Measurements from ENCODE around the gene MARCHF2.

MARCHF2 gene

DNA sequence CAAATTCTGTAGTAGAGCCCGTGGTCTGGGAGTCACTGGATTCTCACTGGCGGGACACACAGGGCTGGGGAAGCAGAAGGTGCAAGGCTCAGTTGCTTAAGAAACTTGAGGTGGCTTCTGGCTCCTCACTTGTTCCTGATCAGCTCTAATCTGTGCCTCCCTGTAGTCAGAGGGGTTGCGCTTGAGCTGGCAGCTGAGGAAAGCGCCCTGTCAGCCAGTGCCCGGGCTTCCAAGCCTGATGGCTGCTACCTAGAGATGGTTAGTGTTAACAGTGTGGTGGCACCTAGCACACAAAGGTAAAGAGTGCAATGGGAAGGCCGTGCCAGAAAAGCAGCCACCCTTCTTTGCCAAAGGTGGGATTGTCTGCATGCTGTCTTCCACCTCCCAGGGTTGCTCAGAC, 40.5 kb downstream of the MARCHF2 start:
- DNase-seq (ENCODE audit: low read depth) = no peak

GRCh38 chr19:8454218-8454617, 41.1 kb downstream of the MARCHF2 start:
- DNase-seq (ENCODE audit: low read depth) = no peak

GRCh38 chr19:8455018-8455417, 41.9 kb downstream of the MARCHF2 start:
- DNase-seq (ENCODE audit: low read depth) = no peak

- no peak for DNase-seq (ENCODE audit: low read depth)
These were observed 43.0 kb downstream of the MARCHF2 start for GRCh38 chr19:8456064-8456463.

DNA sequence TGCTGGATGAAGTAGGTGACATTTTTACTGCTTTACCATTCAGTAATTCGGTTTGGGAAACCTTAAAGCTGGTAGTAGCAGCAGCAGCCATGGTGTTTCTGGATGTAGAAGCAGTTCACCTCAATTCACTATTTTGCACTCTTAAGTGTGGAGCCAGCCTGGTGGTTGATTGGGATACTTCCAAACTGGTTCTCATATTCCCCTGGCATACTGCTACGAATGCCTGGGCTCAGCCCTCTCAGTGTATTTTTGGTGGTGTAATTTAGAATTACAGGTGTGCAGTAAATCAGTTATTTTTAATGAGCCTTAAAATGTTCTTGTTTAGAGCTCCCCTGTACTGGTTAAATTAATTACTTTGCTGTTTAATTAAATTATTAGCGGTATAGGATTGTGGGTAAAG, 44.1 kb downstream of the MARCHF2 start:
- DNase-seq (ENCODE audit: low read depth) = no peak

DNA sequence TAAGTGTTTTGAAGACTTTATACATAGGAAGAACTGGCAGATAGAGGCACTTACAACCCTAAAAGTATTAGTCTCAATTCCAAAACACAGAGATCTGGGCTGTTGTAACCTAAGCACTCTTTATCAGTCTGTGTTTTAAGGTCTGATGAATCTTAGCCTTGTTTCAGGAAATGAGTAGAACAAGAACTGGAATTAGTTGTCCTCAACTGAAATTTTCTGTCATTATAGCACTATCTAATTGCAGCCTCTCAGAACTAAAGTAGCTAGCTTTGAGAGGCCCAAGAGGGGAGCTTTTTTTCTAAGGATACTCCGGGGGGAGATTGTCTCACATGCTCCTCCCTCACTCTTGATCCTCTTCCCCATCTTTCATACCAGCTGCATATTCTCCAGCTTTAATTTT, 44.7 kb downstream of the MARCHF2 start:
- DNase-seq (ENCODE audit: low read depth) = no peak

DNA sequence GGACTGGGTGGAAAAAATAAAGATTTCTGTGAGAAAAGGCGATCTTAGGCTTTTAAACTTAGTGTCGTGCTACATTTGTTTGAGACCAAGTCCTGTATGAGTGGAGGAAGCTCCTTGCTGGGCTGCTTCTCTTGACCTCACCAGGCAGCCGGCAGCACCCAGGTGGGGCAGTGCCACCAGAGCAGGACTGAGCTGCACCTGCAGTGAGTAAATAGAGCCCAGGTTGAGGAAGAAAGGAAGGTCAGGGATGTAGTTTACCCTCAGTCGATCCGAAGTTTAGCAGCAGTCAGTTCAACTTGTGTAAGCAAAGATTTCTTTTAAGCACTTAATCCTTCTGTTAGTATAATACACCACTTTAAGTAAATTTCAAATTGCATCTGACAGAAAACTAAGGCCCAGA, 45.3 kb downstream of the MARCHF2 start:
- no peak for DNase-seq (ENCODE audit: low read depth)

- DNase-seq (ENCODE audit: low read depth) = no peak
These were observed 46.0 kb downstream of the MARCHF2 start for GRCh38 chr19:8459095-8459494.

DNA sequence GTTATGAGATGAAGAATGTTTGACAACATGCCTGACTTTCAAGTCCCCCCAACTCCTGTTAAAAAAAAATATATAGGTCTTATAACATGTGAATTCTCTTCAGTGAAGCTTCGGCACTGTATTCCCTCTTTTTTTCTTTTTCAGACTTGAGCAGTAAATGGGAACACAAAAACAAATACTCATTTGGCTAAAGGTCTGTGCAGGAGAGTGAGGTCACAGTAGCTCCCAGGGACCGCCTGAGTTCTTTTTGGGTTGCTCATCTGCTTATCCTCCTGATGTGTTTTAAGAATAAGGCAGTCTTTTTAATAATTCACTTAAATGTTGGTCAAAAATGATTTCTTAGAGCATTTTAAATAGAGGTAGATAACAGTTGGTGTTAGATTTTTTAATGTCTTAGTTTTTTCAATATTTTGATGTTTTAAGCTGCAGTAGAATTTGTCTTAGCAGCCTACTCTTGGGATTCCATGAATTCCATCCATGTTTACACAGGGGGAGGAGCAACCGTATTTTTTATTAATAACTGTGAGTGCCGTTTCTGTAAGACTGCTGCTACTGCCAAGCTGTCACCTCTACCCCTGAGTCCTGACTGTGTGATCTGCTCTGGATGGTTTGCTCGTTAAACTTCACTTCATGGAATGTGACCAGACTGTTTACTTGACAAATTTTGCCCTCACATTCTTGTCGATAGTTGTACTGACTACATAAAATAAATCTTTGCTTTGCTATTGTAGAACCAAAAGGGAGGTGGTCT, 46.6 kb downstream of the MARCHF2 start:
- no peak for DNase-seq (ENCODE audit: low read depth)

DNA sequence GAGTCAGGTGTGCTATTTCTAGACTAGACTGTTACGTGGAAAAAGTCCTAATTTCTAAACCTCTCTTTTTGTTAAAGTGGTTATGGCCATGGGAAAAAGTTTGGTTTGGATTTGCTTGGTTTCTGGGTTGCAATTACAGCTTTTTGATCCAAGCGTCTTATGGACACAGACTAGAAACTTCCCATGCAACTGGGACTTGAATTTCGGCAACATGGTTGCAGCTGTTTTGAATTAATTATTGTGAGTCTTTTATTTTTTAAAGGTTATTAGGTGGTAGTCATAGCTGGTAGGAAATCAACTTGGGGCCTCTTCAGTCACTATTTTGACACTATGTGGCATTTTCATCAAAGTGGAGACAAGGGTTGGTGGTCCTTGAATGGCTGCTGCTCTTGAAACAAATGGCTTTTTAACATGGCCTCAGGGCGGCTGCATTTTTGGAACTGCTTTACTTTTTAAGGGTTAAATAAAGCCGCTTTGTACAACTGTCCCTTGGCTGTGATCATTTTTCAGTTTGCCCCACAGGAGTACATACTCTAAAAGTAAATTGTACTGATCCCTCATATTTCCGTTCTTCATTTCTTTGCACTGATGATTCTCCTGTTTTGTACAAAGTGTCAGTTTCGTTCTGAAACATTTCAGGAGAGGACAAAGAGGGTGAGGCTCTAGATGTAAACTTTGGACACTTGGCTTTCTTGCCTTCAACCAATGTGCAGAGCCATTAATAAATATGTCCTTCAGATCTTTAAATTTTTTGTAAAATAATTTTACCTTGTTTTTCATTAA, 47.6 kb downstream of the MARCHF2 start:
- no peak for DNase-seq (ENCODE audit: low read depth)

GRCh38 chr19:8461376-8461775, 48.3 kb downstream of the MARCHF2 start:
- DNase-seq (ENCODE audit: low read depth) = no peak

DNA sequence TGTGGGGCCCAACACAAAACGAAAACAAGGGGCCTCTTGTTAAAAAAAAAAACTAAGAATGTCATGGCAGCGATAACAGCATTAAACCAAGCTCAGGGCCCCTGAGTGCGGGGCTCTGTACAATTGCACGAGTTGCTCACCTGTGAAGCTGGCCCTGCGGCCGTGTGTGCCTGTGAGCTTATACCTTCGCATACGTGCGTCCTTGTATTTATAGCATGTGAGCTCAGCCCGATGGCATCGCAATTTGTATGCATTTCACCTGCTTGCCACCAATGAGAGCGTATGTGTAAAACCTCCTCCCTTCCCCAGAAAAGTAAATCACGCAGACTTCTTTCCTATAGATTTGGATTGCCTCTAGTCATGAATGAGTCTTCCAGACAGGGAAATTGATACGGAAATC, 48.8 kb downstream of the MARCHF2 start:
- DNase-seq (ENCODE audit: low read depth) = no peak

DNA sequence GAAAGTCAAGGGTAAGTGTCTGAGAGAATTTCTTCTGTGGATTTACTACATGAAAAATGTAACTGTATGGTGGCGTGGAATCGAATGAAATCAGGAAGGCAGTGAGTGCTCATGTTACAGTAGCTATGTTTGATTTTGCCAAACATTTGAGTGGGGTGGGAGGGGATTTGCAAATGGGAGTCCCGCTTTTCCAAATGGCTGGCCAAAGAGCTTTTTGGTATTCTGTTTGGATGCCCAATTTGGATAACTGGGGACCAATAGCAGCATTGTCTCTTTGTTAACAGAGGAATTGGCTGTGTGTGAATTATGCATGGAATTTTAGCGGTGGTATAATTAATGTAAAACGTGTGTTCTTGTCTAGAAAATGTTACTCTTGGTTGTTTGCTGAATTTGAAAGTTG, 49.5 kb downstream of the MARCHF2 start:
- no peak for DNase-seq (ENCODE audit: low read depth)

GRCh38 chr19:8463365-8463764, 50.3 kb downstream of the MARCHF2 start:
- no peak for DNase-seq (ENCODE audit: low read depth)

GRCh38 chr19:8466018-8466417, 52.9 kb downstream of the MARCHF2 start:
- DNase-seq (ENCODE audit: low read depth) = no peak

DNA sequence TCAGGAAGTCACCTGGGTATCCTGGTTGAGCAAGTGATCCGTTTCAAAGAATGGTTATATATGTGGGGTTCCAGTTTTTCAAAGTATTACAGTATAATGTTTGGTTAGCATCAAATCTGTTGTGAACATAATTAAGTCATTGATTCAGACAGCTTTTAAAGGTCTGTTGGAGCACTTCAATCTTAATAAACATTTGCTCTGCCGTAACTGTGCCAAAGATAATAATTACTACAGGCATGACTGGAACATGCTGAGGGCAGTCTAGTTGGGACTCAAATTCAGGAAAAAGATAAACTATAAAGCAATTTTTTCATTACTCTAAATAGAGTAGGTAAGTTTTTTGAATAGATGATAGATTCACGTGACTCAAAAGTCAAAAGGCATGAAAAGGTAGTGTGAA, 55.0 kb downstream of the MARCHF2 start:
- no peak for DNase-seq (ENCODE audit: low read depth)

DNA sequence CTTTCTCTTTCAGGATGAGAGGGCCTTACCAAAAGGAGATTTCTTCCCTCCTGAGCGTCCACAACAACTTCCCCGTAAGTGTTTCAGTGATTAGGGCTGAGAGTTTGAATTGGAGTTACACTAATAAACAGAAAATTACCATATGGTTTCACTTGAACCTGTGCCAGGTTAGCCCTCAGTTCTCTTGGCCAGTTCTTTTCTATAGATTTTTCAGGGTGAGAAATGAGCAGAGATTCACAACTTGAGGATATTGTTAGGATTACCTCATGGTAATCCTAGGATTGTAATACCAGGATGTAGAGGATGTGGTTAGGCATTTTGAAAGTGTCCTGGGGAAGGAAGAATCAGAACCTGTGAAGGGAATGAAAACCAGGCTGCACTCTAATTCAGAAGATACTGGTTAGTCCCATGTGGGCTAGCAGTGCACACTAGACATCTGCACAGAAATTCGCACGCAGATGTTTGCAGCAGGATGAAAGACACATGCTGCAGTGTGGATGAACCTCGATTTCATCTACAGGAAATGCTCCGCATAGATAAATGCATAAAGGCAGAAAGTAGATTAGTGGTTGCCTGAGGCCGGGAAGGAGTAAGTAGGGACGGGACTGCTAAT, 55.8 kb downstream of the MARCHF2 start:
- no peak for DNase-seq (ENCODE audit: low read depth)

GRCh38 chr19:8469613-8470368, 56.7 kb downstream of the MARCHF2 start:
- no peak for DNase-seq (ENCODE audit: low read depth)

GRCh38 chr19:8473648-8474476, 60.8 kb downstream of the MARCHF2 start:
- DNase-seq (ENCODE audit: low read depth) = no peak

DNA sequence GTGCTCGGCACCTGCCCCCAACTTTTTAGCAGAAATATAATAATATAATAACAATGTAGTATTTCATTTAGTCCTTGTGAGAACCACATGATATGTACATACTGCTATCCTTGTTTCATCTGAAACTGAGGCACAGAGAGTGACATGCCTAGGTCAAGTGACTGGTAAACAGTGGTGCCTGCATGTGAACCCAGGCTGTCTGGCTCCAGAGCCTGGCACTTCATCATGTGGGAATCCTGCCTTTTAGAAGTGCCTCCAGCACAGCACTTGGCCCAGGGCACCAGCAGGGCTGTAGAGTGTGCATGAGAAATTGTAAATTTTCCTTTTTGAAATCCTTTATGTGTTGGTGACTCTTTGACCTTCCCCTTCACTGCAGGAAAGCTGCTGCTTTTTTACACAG, 61.9 kb downstream of the MARCHF2 start:
- no peak for DNase-seq (ENCODE audit: low read depth)

DNA sequence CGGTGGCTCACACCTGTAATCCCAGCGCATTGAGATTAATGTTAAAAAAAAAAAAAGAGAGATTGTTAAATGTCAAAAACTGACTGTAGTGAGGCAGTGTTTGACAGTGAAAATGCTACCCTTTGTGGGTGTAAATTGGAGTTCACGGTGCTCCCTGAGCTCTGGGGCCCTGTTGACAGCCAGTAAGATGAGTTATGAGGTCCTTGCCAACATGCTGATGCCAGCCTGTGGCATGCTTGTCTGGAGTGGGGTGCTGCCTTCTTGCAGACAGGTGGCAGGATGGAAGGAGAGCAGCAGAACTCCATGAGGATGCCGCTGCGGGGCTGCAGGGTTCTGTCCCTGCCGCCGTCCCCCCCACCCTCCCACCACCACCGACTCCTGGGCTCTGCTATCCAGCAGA, 63.4 kb downstream of the MARCHF2 start:
- DNase-seq (ENCODE audit: low read depth) = no peak

DNA sequence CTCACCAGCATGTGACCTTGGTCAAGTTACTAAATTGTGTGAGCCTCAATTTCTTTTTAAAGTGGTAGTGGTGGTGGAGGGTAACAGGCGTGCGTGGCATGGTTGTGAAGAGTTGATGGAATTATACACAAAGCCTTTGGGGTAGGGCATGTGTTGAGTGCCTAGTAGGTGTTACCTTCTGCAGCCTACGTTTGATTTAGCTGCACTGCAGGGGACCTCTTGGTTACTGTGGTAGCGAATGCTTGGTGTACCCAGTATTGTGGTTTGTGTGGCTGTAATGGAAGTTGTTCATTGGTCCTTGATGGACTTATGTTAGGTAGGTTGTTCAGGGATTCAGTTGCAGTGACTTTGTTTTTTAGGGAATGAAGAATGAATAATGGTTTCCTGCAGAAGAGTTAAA, 64.8 kb downstream of the MARCHF2 start:
- DNase-seq (ENCODE audit: low read depth) = no peak
